Keratinocyte (primary cell): ENCODE measurements around the gene OR5B17. TPM values are rescaled to one million over a fixed set of nuclear protein-coding genes. Genes with fewer than 3 reads are reported as not detected.

ENCODE experiments used
- DNase-seq: peaks from one replicate; pipeline ENCODE4 v3.0.0-alpha.2; 2011; ENCODE audit warnings: low read depth, missing footprints, low spot score
- FAIRE-seq: peaks from 2 replicates; lab custom pipeline; 2011; peaks lifted over from hg19 to GRCh38; lab: Jason Lieb, UNC
- H2AFZ ChIP-seq: 2 replicates; pipeline ENCODE4 v1.6.0; 2012; ENCODE audit warnings: low read length, control low read depth, inconsistent platforms; ENCODE audit not compliant: control insufficient read depth
- H3K27ac ChIP-seq: 2 replicates; pipeline ENCODE4 v1.5.1; 2011; ENCODE audit warnings: low read length; ENCODE audit not compliant: control insufficient read depth, insufficient read depth
- H3K27me3 ChIP-seq: 3 replicates; pipeline ENCODE4 v1.6.0; 2011; ENCODE audit warnings: low read length; ENCODE audit not compliant: control insufficient read depth, insufficient read depth; ENCODE audit errors: extremely low read depth
- H3K36me3 ChIP-seq, 2 experiments: 2 replicates in 1 of 2; 3 replicates in 1 of 2; pipeline ENCODE4 v1.5.1; 2011; ENCODE audit warnings: low read length in 2 of 2, mild to moderate bottlenecking in 1 of 2; ENCODE audit not compliant: control insufficient read depth in 2 of 2, insufficient read depth in 2 of 2; ENCODE audit errors: extremely low read depth in 1 of 2
- H3K4me1 ChIP-seq: 3 replicates; pipeline ENCODE4 v1.5.1; 2011; ENCODE audit warnings: low read length; ENCODE audit not compliant: control insufficient read depth, insufficient read depth; ENCODE audit errors: extremely low read depth
- H3K4me2 ChIP-seq: 3 replicates; pipeline ENCODE4 v1.6.0; 2011; ENCODE audit warnings: low read depth, low read length; ENCODE audit not compliant: control insufficient read depth, insufficient read depth; ENCODE audit errors: extremely low read depth
- H3K4me3 ChIP-seq, 3 experiments: fragments of 200-600 bp in 1 of 3; sonication (generic) in 1 of 3; 2 replicates in 2 of 3; 3 replicates in 1 of 3; pipeline ENCODE4 v1.5.1; 2011 to 2016; ENCODE audit warnings: low read length in 3 of 3, mild to moderate bottlenecking in 3 of 3, control low read depth in 2 of 3, inconsistent platforms in 1 of 3, low read depth in 1 of 3, mixed read lengths in 1 of 3, mixed run types in 1 of 3, moderate library complexity in 1 of 3; ENCODE audit not compliant: control insufficient read depth in 2 of 3, insufficient read depth in 2 of 3; ENCODE audit errors: extremely low read depth in 1 of 3
- H3K79me2 ChIP-seq: 2 replicates; pipeline ENCODE4 v1.6.0; 2012; ENCODE audit warnings: low read length; ENCODE audit not compliant: control insufficient read depth, insufficient read depth
- H3K9ac ChIP-seq: 3 replicates; pipeline ENCODE4 v1.6.0; 2011; ENCODE audit warnings: low read length; ENCODE audit not compliant: control insufficient read depth, insufficient read depth; ENCODE audit errors: extremely low read depth
- H3K9me1 ChIP-seq: 3 replicates; pipeline ENCODE4 v1.6.0; 2011; ENCODE audit warnings: low read length; ENCODE audit not compliant: control insufficient read depth, insufficient read depth; ENCODE audit errors: extremely low read depth
- H3K9me3 ChIP-seq: 2 replicates; pipeline ENCODE4 v1.5.1; 2012; ENCODE audit warnings: low read depth, low read length; ENCODE audit not compliant: control insufficient read depth
- H4K20me1 ChIP-seq: 3 replicates; pipeline ENCODE4 v1.6.0; 2011; ENCODE audit warnings: low read length; ENCODE audit not compliant: control insufficient read depth, insufficient read depth; ENCODE audit errors: extremely low read depth
- CTCF ChIP-seq, 3 experiments: IDR thresholded peaks in 1 of 3; conservative IDR thresholded peaks in 1 of 3; optimal IDR thresholded peaks in 1 of 3; 2 replicates in 2 of 3; 3 replicates in 1 of 3; pipeline versions ENCODE3 to v1.5.1; 2011; ENCODE audit warnings: low read length in 3 of 3, mild to moderate bottlenecking in 3 of 3, moderate library complexity in 2 of 3, control low read depth in 1 of 3, inconsistent platforms in 1 of 3; ENCODE audit not compliant: insufficient read depth in 2 of 3; ENCODE audit errors: extremely low read depth in 1 of 3
- EZH2 ChIP-seq: IDR thresholded peaks from one replicate; pipeline ENCODE4 v1.6.1; 2012; ENCODE audit warnings: inconsistent platforms, mild to moderate bottlenecking, low read length, moderate library complexity
- dilution Hi-C: fragments of 300-500 bp; cut with MboI; formaldehyde crosslinking; loops from one replicate; pipeline ENCODE4 v1.7.0; 2020; ENCODE audit warnings: low sequenced_read_pairs; ENCODE audit not compliant: extremely low pct_ligation_motif_present
- polyA plus RNA-seq, 5 experiments: library from polyadenylated mRNA; depleted of rRNA in 3 of 5; stranded (reverse) in 3 of 5; stranded (forward) in 1 of 5; unstranded in 1 of 5; fragments of >200 nt; gene quantifications; 1 replicate in 1 of 5; 2 replicates in 3 of 5; 3 replicates in 1 of 5; pipeline versions ENCODE4 v1.2.1 to v1.2.3, GENCODE V29; 2011 to 2012; ENCODE audit warnings: missing spikeins in 2 of 5, low read depth in 1 of 5, low replicate concordance in 1 of 5

OR5B17 gene
- polyA plus RNA-seq, 1 donor (not counting 4 experiments of a cell fraction or from before 2014, with no cell fraction given) = not detected

- no peak overlapping the region for H3K9ac ChIP-seq
- no peaks in the 10 kb centered on the region for H4K20me1 ChIP-seq
- H2AFZ ChIP-seq = no peak overlapping the region
- H3K9me1 ChIP-seq = no peaks in the 10 kb centered on the region
- H3K27ac ChIP-seq = no peak overlapping the region
- DNase-seq (no peak), FAIRE-seq (no peak)
- peaks cover 23% of the 10 kb centered on the region for H3K4me1 ChIP-seq
- no peaks in the 10 kb centered on the region for H3K36me3 ChIP-seq
- no peaks in the 10 kb centered on the region for H3K79me2 ChIP-seq
- H3K4me3 ChIP-seq = no peak overlapping the region
- H3K9me3 ChIP-seq = peaks cover 5% of the 10 kb centered on the region
- H3K4me2 ChIP-seq = no peak overlapping the region
- dilution Hi-C loops = no loop called here
- TF ChIP-seq EZH2 (no peak), CTCF (optimal IDR thresholded peaks at IDR 0.05 in 1 of 3, IDR thresholded peaks at IDR 0.05 in 1 of 3, conservative IDR thresholded peaks at IDR 0.05 in 1 of 3; ENCODE audit: extremely low read depth in 1 of 3, insufficient read depth in 2 of 3, low read length in 3 of 3) (no peak)
- no peaks in the 10 kb centered on the region for H3K27me3 ChIP-seq
Observed at GRCh38 chr11:58390551-58391063, 31.7 kb upstream of the OR5B17 start.

GRCh38 chr11:58354727-58355126 is 4.1 kb downstream of the OR5B17 start:
- no peak for FAIRE-seq
- Histone ChIP-seq H4K20me1 (no peaks in the 10 kb centered on the region), H3K9ac (no peak overlapping the region), H3K9me1 (no peaks in the 10 kb centered on the region), H3K79me2 (no peaks in the 10 kb centered on the region), H3K4me3 (no peak overlapping the region), H3K27ac (no peak overlapping the region), H3K4me2 (no peak overlapping the region), H2AFZ (no peak overlapping the region), H3K4me1 (no peaks in the 10 kb centered on the region), H3K9me3 (no peaks in the 10 kb centered on the region), H3K27me3 (no peaks in the 10 kb centered on the region), H3K36me3 (no peaks in the 10 kb centered on the region)
- TF ChIP-seq EZH2 (no peak), CTCF (optimal IDR thresholded peaks at IDR 0.05 in 1 of 3, IDR thresholded peaks at IDR 0.05 in 1 of 3, conservative IDR thresholded peaks at IDR 0.05 in 1 of 3; ENCODE audit: extremely low read depth in 1 of 3, insufficient read depth in 2 of 3, low read length in 3 of 3) (no peak)
- dilution Hi-C loops = no loop called here
- no peak for DNase-seq
